ENCODE data around the gene MET.
"Not testable (repeated sequence)": the region's sequence is repeated elsewhere in the genome, so short reads cannot be mapped to it uniquely, and the experiment has no call there.

Gene MET

GRCh38 chr7:116636997-116637396 is 35.0 kb upstream of the MET start (continued):
- TF ChIP-seq PRDM10 (tag by site-specific recombination; IDR thresholded peaks at IDR 0.05) (no peak), ZNF843 (tag by site-specific recombination; IDR thresholded peaks at IDR 0.05) (peak; percentile 96), GLI4 (tag by site-specific recombination; IDR thresholded peaks at IDR 0.05) (no peak), ZNF596 (tag by site-specific recombination; IDR thresholded peaks at IDR 0.05) (peak; percentile 72), EGR2 (tag by site-specific recombination; IDR thresholded peaks at IDR 0.05; ENCODE audit: low read depth) (no peak), ZNF335 (tag by site-specific recombination; conservative IDR thresholded peaks at IDR 0.05) (no peak), ZNF266 (tag by site-specific recombination; IDR thresholded peaks at IDR 0.05; ENCODE audit: low read depth) (no peak), KLF1 (tag by site-specific recombination; IDR thresholded peaks at IDR 0.05) (no peak), ZNF629 (tag by site-specific recombination; IDR thresholded peaks at IDR 0.05) (no peak), OSR2 (tag by site-specific recombination; IDR thresholded peaks at IDR 0.05) (peak; percentile 83), ZBTB20 (tag by site-specific recombination; IDR thresholded peaks at IDR 0.05) (no peak), YY2 (tag by site-specific recombination; IDR thresholded peaks at IDR 0.05) (no peak), BCL6B (tag by site-specific recombination; IDR thresholded peaks at IDR 0.05) (peak; percentile 69; the same call in 1 of the 2 replicates), ZNF677 (tag by site-specific recombination; IDR thresholded peaks at IDR 0.05) (no peak), ZNF354C (tag by site-specific recombination; IDR thresholded peaks at IDR 0.05; ENCODE audit: borderline replicate concordance, low read depth) (no peak), ZNF404 (tag by site-specific recombination; IDR thresholded peaks at IDR 0.05) (no peak)

GRCh38 chr7:116638592-116638991 is 33.4 kb upstream of the MET start:
- H3K27ac ChIP-seq (ENCODE audit: extremely low read depth, low read depth, low read length); H3K4me3 ChIP-seq (ENCODE audit: low read depth, low read length); H3K4me1 ChIP-seq (ENCODE audit: control insufficient read depth, insufficient read depth, low read length); POLR2A ChIA-PET; H3K36me3 ChIP-seq (ENCODE audit: control insufficient read depth in 2 of 2, insufficient read depth in 1 of 2, low read length in 2 of 2); CTCF ChIA-PET; H3K9me3 ChIP-seq (ENCODE audit: control insufficient read depth, insufficient read depth, low read depth, low read length): not testable (repeated sequence)

- TF ChIP-seq ZNF776 (tag by site-specific recombination; IDR thresholded peaks at IDR 0.05; ENCODE audit: borderline replicate concordance) (no peak), ZSCAN16 (tag by site-specific recombination; IDR thresholded peaks at IDR 0.05) (no peak), ZBTB48 (tag by site-specific recombination; IDR thresholded peaks at IDR 0.05) (no peak), ZNF24 (tag by site-specific recombination; IDR thresholded peaks at IDR 0.05) (no peak), ZNF624 (tag by site-specific recombination; IDR thresholded peaks at IDR 0.05) (no peak), ZNF658 (tag by site-specific recombination; IDR thresholded peaks at IDR 0.05) (no peak), ZSCAN18 (tag by site-specific recombination; IDR thresholded peaks at IDR 0.05) (no peak), ZFP41 (tag by site-specific recombination; IDR thresholded peaks at IDR 0.05; ENCODE audit: borderline replicate concordance) (no peak), ZFP3 (tag by site-specific recombination; IDR thresholded peaks at IDR 0.05; ENCODE audit: low read depth) (no peak), ZNF558 (tag by site-specific recombination; IDR thresholded peaks at IDR 0.05) (no peak), ZSCAN23 (tag by site-specific recombination; IDR thresholded peaks at IDR 0.05) (no peak), WT1 (tag by site-specific recombination; IDR thresholded peaks at IDR 0.05) (no peak), ZNF133 (tag by site-specific recombination; IDR thresholded peaks at IDR 0.05) (no peak), ZNF391 (tag by site-specific recombination; IDR thresholded peaks at IDR 0.05; ENCODE audit: borderline replicate concordance, low read depth) (no peak), ZBTB20 (tag by site-specific recombination; IDR thresholded peaks at IDR 0.05) (no peak)
- POLR2A ChIA-PET = no interaction called here
- H3K27ac ChIP-seq (ENCODE audit: extremely low read depth, low read depth, low read length) = no peak overlapping the region
- peaks cover 2% of the 10 kb centered on the region; the same call in 1 of the 2 replicates for H3K4me1 ChIP-seq (ENCODE audit: control insufficient read depth, insufficient read depth, low read length)
- no peak overlapping the region for H3K4me3 ChIP-seq (ENCODE audit: low read depth, low read length)
- no peaks in the 10 kb centered on the region for H3K9me3 ChIP-seq (ENCODE audit: control insufficient read depth, insufficient read depth, low read depth, low read length)
- H3K36me3 ChIP-seq (ENCODE audit: control insufficient read depth in 2 of 2, insufficient read depth in 1 of 2, low read length in 2 of 2) = no peaks in the 10 kb centered on the region
- CTCF ChIA-PET = interaction anchor here (0.7 kb wide), 1 partner anchor 11 kb away, joined by 3 read pairs; no protein-coding TSS in a partner anchor
Measured at GRCh38 chr7:116641551-116642153, 30.3 kb upstream of the MET start.

All from HEK293 (cell line).